HG03135 (cell line): ENCODE data around the gene COX6B1.
"Not testable (repeated sequence)": the region's sequence is repeated elsewhere in the genome, so short reads cannot be mapped to it uniquely, and the experiment has no call there.

Source experiments
- ATAC-seq: cut with Tn5 transposase; IDR thresholded peaks from one replicate; pipeline ENCODE4 v1.9.1; 2021; ENCODE audit warnings: mild to moderate bottlenecking, moderate library complexity; ENCODE audit not compliant: unreplicated experiment

The COX6B1 gene

GRCh38 chr19:35648017-35648961 is at the start of gene COX6B1:
Gene COX6B1, plus strand, starts transcription at chr19:35648323. Its CDS starts 2,921 bp downstream, at chr19:35651244.
- peak; percentile 64 for ATAC-seq

GRCh38 chr19:35601971-35602370 is 46.2 kb upstream of the COX6B1 start:
- ATAC-seq = no peak

- not testable (repeated sequence) for ATAC-seq
These were observed 43.7 kb upstream of the COX6B1 start for GRCh38 chr19:35604436-35604835.

GRCh38 chr19:35607170-35607569 is 41.0 kb upstream of the COX6B1 start:
- not testable (repeated sequence) for ATAC-seq

- no peak for ATAC-seq
These were observed 40.5 kb upstream of the COX6B1 start for GRCh38 chr19:35607661-35608060.

GRCh38 chr19:35608251-35608650 is 39.9 kb upstream of the COX6B1 start:
- ATAC-seq = no peak

GRCh38 chr19:35609851-35610353 is 38.2 kb upstream of the COX6B1 start:
- no peak for ATAC-seq

GRCh38 chr19:35612224-35612558 is 35.9 kb upstream of the COX6B1 start:
- ATAC-seq = no peak

GRCh38 chr19:35612559-35613321 is 35.4 kb upstream of the COX6B1 start, which contains the start of gene HAUS5:
Gene HAUS5, plus strand, starts transcription at chr19:35612735. Its CDS starts 60 bp downstream, at chr19:35612795.
- peak; percentile 68 for ATAC-seq

- ATAC-seq = no peak
These were observed 34.5 kb upstream of the COX6B1 start for GRCh38 chr19:35613574-35613973.

- ATAC-seq = no peak
These were observed 33.1 kb upstream of the COX6B1 start for GRCh38 chr19:35615036-35615435.

GRCh38 chr19:35618857-35619256 is 29.3 kb upstream of the COX6B1 start:
- no peak for ATAC-seq

- no peak for ATAC-seq
These were observed 28.7 kb upstream of the COX6B1 start for GRCh38 chr19:35619290-35619923.

- no peak for ATAC-seq
These were observed 28.1 kb upstream of the COX6B1 start for GRCh38 chr19:35620001-35620400.

GRCh38 chr19:35621708-35622107 is 26.4 kb upstream of the COX6B1 start:
- no peak for ATAC-seq

GRCh38 chr19:35622750-35623149 is 25.4 kb upstream of the COX6B1 start:
- no peak for ATAC-seq

GRCh38 chr19:35623327-35624010 is 24.7 kb upstream of the COX6B1 start:
- no peak for ATAC-seq

- no peak for ATAC-seq
These were observed 19.9 kb upstream of the COX6B1 start for GRCh38 chr19:35628264-35628564.

- peak; percentile 96 for ATAC-seq
These were observed 19.4 kb upstream of the COX6B1 start, which contains the start of gene RBM42 for GRCh38 chr19:35628565-35629331. Gene RBM42, plus strand, starts transcription at chr19:35629036. Its CDS starts 118 bp downstream, at chr19:35629154.

GRCh38 chr19:35629332-35629633 is 18.8 kb upstream of the COX6B1 start:
- no peak for ATAC-seq
